Measurements from ENCODE around the gene CHST11.

CHST11 gene

DNA sequence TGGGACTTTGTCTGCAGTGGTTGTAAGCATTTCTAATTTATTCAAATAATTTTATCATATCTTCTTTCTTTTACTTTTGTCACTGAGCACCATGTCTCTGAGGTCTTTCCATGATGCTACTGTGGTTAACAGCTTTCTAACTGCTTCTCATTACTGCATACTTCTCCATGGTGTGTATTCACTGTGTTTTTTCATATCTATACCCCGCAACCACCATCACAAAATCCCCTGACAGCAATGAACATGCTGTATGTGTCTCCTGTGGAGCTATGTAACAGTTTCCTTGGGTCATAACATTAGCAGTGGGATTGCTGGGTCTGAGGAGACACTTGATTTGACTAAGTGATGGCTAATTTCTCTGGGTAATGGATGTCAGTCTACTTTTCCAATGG is 29.2 kb upstream of the CHST11 start:
- TF ChIP-seq, protein P1, sequence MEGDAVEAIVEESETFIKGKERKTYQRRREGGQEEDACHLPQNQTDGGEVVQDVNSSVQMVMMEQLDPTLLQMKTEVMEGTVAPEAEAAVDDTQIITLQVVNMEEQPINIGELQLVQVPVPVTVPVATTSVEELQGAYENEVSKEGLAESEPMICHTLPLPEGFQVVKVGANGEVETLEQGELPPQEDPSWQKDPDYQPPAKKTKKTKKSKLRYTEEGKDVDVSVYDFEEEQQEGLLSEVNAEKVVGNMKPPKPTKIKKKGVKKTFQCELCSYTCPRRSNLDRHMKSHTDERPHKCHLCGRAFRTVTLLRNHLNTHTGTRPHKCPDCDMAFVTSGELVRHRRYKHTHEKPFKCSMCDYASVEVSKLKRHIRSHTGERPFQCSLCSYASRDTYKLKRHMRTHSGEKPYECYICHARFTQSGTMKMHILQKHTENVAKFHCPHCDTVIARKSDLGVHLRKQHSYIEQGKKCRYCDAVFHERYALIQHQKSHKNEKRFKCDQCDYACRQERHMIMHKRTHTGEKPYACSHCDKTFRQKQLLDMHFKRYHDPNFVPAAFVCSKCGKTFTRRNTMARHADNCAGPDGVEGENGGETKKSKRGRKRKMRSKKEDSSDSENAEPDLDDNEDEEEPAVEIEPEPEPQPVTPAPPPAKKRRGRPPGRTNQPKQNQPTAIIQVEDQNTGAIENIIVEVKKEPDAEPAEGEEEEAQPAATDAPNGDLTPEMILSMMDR (IDR thresholded peaks at IDR 0.05; ENCODE audit: borderline replicate concordance, insufficient read depth, low read depth, low read length), result no peak
- H3K4me3 ChIP-seq (ENCODE audit: low read depth, low read length), result no peak overlapping the region

DNA sequence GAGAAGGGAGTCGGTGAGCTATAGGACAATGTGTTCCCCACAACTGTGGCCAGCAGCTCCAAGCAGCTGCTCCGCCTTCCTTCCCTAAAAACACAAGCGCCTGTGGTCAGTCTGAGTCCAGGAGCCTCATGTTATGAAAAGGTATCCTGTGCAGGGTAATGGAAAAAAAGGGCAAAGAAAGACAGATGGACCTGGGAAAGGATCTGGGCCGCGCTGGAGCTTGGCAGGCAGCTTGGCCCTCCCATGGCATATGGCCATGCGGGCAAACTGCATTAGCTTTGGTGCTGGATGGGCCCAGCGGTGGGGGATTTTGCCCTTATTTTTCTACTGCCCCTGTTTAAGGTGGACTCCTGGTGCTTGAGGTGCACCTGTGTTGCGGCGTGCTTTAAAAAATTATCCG is 23.7 kb upstream of the CHST11 start:
- H3K4me3 ChIP-seq (ENCODE audit: low read depth, low read length), result no peak overlapping the region
- TF ChIP-seq, protein P1 (IDR thresholded peaks at IDR 0.05; ENCODE audit: borderline replicate concordance, insufficient read depth, low read depth, low read length), result no peak

DNA sequence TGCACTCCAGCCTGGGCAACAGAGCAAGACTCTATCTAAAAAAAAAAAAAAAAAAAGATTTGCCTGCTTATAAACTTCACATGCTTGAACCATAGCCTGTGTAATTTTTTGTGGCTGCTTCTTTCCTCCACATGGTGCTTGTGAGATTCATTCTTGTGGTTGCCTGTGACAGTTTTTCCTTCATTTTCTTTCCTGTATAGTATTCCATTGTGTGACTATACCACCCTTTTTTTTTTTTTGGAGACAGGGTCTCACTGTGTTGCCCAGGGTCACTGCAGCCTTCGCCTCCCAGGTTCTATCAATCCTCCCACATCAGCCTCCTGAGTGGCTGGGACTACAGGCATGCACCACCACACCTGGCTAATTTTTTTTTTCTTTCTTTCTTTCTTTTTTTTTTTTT is 22.6 kb upstream of the CHST11 start:
- TF ChIP-seq, protein P1 (IDR thresholded peaks at IDR 0.05; ENCODE audit: borderline replicate concordance, insufficient read depth, low read depth, low read length), result no peak
- no peak overlapping the region for H3K4me3 ChIP-seq (ENCODE audit: low read depth, low read length)

DNA sequence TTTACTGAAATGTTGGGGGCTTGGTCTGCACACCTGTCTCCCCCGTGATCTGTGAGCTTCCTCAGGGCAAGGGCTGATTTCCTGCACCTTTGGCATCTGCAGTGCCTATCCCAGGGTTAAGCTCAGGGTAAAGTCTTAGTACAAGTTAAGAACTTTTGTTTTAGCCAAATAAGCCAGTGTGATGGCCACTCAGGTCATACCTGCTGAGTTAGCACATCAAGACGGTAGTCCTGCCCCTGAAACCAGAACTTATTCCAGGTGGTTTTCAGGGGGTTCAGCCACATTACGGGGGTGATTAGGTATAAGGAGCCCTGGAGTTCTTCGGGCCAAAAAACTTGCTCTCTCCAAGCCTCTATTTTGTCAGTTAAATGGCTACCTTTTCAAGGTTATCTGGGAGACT is 21.6 kb upstream of the CHST11 start:
- H3K4me3 ChIP-seq (ENCODE audit: low read depth, low read length), result no peak overlapping the region
- TF ChIP-seq, protein P1 (IDR thresholded peaks at IDR 0.05; ENCODE audit: borderline replicate concordance, insufficient read depth, low read depth, low read length), result no peak

DNA sequence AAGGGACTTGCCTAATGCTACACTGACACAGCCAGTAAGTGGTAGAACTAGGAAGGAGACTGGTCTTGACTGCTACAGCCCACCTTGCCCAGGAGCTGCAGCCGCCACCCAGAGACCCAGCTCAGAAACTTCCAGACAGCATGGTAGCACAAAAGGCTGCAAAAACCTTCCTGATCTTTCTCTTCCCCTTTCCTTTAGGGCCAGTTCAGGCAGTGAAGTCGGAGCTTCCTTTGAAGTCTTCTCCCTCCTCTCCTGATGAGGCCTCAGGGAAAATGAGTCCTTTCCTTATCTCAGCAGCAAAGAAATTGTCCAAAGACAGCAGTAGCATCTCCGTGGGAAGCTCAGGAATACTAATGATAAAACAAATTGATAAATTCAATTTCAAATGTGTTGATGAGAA is 21.0 kb upstream of the CHST11 start:
- no peak overlapping the region for H3K4me3 ChIP-seq (ENCODE audit: low read depth, low read length)

DNA sequence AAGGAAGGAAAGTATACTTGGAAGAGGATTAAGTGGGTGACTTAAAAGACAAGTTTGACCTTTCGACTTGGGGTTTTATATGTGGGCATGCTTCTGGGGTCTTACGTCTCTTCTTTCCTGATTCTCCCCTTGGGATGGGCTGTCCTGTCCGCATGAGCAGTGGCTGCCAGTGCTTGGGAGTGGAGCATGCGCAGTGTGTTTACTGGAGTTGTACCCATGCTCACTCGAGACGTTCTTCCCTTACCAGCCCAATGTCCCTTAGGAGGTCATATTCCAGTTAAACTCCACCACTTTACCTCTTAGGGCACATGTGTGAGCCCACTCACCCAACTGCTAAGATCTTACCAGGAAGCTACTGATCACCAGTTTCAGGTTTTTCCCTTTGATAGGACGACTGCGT is 20.0 kb upstream of the CHST11 start:
- TF ChIP-seq, protein P1 (IDR thresholded peaks at IDR 0.05; ENCODE audit: borderline replicate concordance, insufficient read depth, low read depth, low read length), result no peak

More for the DNA sequence above, 21.0 kb upstream of the CHST11 start:
- TF ChIP-seq, protein P1 (IDR thresholded peaks at IDR 0.05; ENCODE audit: borderline replicate concordance, insufficient read depth, low read depth, low read length), result no peak

DNA sequence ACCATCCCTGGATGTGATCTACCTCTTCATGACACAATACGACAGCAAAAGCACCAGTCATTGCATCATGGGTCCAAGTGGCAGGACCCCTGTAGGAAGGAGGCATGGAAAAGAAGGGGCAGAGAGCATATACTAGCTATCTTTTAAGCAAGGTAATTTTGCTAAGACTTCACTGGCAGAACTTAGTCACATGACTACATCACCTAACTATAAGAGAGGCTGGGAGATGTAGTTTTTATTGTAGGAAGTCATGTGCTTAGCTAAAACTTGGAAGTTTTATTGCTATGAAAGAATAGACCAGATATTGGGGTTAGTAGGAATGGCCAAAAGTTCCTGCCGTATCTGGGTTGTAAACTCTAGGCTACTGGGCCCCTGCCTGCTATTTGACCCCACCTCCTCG is 18.6 kb upstream of the CHST11 start:
- no peak overlapping the region for H3K4me3 ChIP-seq (ENCODE audit: low read depth, low read length)
- TF ChIP-seq, protein P1 (IDR thresholded peaks at IDR 0.05; ENCODE audit: borderline replicate concordance, insufficient read depth, low read depth, low read length), result no peak

More for the DNA sequence above, 20.0 kb upstream of the CHST11 start:
- H3K4me3 ChIP-seq (ENCODE audit: low read depth, low read length), result no peak overlapping the region
